K562 (cell line): Measurements from ENCODE around the gene FAM110D. TPM values are rescaled to one million over a fixed set of nuclear protein-coding genes. Genes with fewer than 3 reads are reported as not detected.

Experiments
- GABPB1 ChIP-seq: sonication (generic); formaldehyde crosslinking; IDR thresholded peaks from 2 replicates; pipeline ENCODE4 v1.8.0; 2022; ENCODE audit warnings: mild to moderate bottlenecking, missing genetic modification reagents
- GATAD2B ChIP-seq: fragments of 450-650 bp; IDR thresholded peaks from 2 replicates; pipeline ENCODE4 v1.6.1; 2017; ENCODE audit warnings: mild to moderate bottlenecking, borderline replicate concordance
- HIVEP1 ChIP-seq: fragments of 250-450 bp; sonication (Bioruptor Pico); IDR thresholded peaks from 2 replicates; pipeline ENCODE4 v1.4.0; 2020; ENCODE audit warnings: mild to moderate bottlenecking
- MEIS2 ChIP-seq: fragments of 450-650 bp; IDR thresholded peaks from 2 replicates; pipeline ENCODE4 v1.6.1; 2014; ENCODE audit warnings: mild to moderate bottlenecking; ENCODE audit not compliant: partially characterized antibody
- USF1 ChIP-seq: sonication (generic); formaldehyde crosslinking; IDR thresholded peaks from 2 replicates; pipeline ENCODE4 v1.9.0; 2022; ENCODE audit warnings: mild to moderate bottlenecking, missing genetic modification reagents
- ZBTB34 ChIP-seq: fragments of 250-450 bp; sonication (Bioruptor Pico); IDR thresholded peaks from 2 replicates; pipeline ENCODE4 v1.8.0; 2021; ENCODE audit warnings: mild to moderate bottlenecking, moderate library complexity
- ZNF277 ChIP-seq: fragments of 250-450 bp; sonication (Bioruptor Pico); IDR thresholded peaks from 2 replicates; pipeline ENCODE4 v1.8.0; 2022; ENCODE audit warnings: inconsistent platforms, mild to moderate bottlenecking, moderate library complexity, borderline replicate concordance
- ZNF644 ChIP-seq: fragments of 200-800 bp; sonication (Bioruptor generic); IDR thresholded peaks from 2 replicates; pipeline ENCODE4 v1.6.1; 2016; ENCODE audit warnings: low read depth, missing genetic modification characterization, missing compliant biosample characterization
- ZNF766 ChIP-seq: fragments of 200-800 bp; sonication (Bioruptor generic); conservative IDR thresholded peaks from 2 replicates; pipeline ENCODE4 v1.6.1; 2016; ENCODE audit warnings: missing genetic modification characterization, missing compliant biosample characterization
- polyA plus RNA-seq, 8 experiments: library from polyadenylated mRNA; depleted of rRNA in 4 of 8; stranded (reverse) in 5 of 8; unstranded in 3 of 8; fragments of >200 nt; fragmentation: Nextera tagmentation in 2 of 8; fragmentation: Illumina TruSeq in 1 of 8; extraction: Ambion mirVana in 2 of 8; extraction: Trizol in 1 of 8; gene quantifications; 2 replicates each; pipeline versions ENCODE4 v1.2.1 to v1.2.3, GENCODE V29; 2011 to 2014; ENCODE audit warnings: inconsistent platforms in 1 of 8, missing spikeins in 1 of 8
- total RNA-seq, 7 experiments: library from RNA; depleted of rRNA in 6 of 7; stranded (reverse); fragments of >200 nt in 6 of 7; fragmentation: Illumina TruSeq in 2 of 7; extraction: Trizol in 2 of 7; gene quantifications; 2 replicates each; pipeline versions ENCODE4 v1.2.1 to v1.2.3, GENCODE V29; 2011 to 2021; ENCODE audit warnings: low replicate concordance in 1 of 7
- TF ChIP-seq, protein P1 (sequence below): fragments of 450-650 bp; conservative IDR thresholded peaks from 2 replicates; pipeline ENCODE4 v1.6.1; 2016; ENCODE audit warnings: missing genetic modification characterization, low read depth, mild to moderate bottlenecking, control low read depth, missing compliant biosample characterization
- TF ChIP-seq, protein P2 (sequence below): sonication (generic); formaldehyde crosslinking; IDR thresholded peaks from 2 replicates; pipeline ENCODE4 v1.8.0; 2022; ENCODE audit warnings: mild to moderate bottlenecking, missing genetic modification reagents
- TF ChIP-seq, protein P3 (sequence below), 3 experiments: fragments of 200-800 bp in 1 of 3; fragments of 250-450 bp in 1 of 3; fragments of 450-650 bp in 1 of 3; sonication (Bioruptor Pico) in 1 of 3; sonication (Bioruptor generic) in 1 of 3; formaldehyde crosslinking in 1 of 3; IDR thresholded peaks; 2 replicates each; pipeline versions ENCODE4 v1.6.1 to v1.8.0; 2016 to 2022; ENCODE audit warnings: mild to moderate bottlenecking in 2 of 3, missing genetic modification characterization in 2 of 3, missing compliant biosample characterization in 1 of 3, moderate library complexity in 1 of 3
- TF ChIP-seq, protein P4 (sequence below): fragments of 450-650 bp; formaldehyde crosslinking; conservative IDR thresholded peaks from 2 replicates; pipeline ENCODE4 v1.4.0; 2022; ENCODE audit warnings: mild to moderate bottlenecking, missing genetic modification characterization

FAM110D gene
- total and polyA plus RNA-seq, 9 of the 15 experiments (the other 6 are each of a cell fraction or from before 2014, with no cell fraction given) = 0.04 to 1.1 (median 0.33) TPM

- TF ChIP-seq, protein P1, sequence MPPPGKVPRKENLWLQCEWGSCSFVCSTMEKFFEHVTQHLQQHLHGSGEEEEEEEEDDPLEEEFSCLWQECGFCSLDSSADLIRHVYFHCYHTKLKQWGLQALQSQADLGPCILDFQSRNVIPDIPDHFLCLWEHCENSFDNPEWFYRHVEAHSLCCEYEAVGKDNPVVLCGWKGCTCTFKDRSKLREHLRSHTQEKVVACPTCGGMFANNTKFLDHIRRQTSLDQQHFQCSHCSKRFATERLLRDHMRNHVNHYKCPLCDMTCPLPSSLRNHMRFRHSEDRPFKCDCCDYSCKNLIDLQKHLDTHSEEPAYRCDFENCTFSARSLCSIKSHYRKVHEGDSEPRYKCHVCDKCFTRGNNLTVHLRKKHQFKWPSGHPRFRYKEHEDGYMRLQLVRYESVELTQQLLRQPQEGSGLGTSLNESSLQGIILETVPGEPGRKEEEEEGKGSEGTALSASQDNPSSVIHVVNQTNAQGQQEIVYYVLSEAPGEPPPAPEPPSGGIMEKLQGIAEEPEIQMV (tag) = peak; percentile 67
- peak; percentile 71; the same call in 1 of the 2 replicates for TF ChIP-seq ZBTB34 (CRISPR knock-in tag)
- TF ChIP-seq MEIS2 = peak; percentile 40
- TF ChIP-seq USF1 (CRISPR knock-in tag) = no peak
- TF ChIP-seq ZNF277 (CRISPR knock-in tag) = no peak
- peak; percentile 77; the same call in 1 of the 2 replicates for TF ChIP-seq ZNF766 (CRISPR knock-in tag)
- TF ChIP-seq, protein P2, sequence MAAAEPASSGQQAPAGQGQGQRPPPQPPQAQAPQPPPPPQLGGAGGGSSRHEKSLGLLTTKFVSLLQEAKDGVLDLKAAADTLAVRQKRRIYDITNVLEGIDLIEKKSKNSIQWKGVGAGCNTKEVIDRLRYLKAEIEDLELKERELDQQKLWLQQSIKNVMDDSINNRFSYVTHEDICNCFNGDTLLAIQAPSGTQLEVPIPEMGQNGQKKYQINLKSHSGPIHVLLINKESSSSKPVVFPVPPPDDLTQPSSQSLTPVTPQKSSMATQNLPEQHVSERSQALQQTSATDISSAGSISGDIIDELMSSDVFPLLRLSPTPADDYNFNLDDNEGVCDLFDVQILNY = no peak
- TF ChIP-seq, protein P3, sequence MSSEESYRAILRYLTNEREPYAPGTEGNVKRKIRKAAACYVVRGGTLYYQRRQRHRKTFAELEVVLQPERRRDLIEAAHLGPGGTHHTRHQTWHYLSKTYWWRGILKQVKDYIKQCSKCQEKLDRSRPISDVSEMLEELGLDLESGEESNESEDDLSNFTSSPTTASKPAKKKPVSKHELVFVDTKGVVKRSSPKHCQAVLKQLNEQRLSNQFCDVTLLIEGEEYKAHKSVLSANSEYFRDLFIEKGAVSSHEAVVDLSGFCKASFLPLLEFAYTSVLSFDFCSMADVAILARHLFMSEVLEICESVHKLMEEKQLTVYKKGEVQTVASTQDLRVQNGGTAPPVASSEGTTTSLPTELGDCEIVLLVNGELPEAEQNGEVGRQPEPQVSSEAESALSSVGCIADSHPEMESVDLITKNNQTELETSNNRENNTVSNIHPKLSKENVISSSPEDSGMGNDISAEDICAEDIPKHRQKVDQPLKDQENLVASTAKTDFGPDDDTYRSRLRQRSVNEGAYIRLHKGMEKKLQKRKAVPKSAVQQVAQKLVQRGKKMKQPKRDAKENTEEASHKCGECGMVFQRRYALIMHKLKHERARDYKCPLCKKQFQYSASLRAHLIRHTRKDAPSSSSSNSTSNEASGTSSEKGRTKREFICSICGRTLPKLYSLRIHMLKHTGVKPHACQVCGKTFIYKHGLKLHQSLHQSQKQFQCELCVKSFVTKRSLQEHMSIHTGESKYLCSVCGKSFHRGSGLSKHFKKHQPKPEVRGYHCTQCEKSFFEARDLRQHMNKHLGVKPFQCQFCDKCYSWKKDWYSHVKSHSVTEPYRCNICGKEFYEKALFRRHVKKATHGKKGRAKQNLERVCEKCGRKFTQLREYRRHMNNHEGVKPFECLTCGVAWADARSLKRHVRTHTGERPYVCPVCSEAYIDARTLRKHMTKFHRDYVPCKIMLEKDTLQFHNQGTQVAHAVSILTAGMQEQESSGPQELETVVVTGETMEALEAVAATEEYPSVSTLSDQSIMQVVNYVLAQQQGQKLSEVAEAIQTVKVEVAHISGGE (CRISPR knock-in tag; IDR thresholded peaks at IDR 0.05) = peak in 1 of 3 experiments; percentile 44; a peak in 1 of 6 replicates
- TF ChIP-seq GABPB1 (CRISPR knock-in tag) = no peak
- peak; percentile 49; the same call in 1 of the 2 replicates for TF ChIP-seq ZNF644
- TF ChIP-seq, protein P4, sequence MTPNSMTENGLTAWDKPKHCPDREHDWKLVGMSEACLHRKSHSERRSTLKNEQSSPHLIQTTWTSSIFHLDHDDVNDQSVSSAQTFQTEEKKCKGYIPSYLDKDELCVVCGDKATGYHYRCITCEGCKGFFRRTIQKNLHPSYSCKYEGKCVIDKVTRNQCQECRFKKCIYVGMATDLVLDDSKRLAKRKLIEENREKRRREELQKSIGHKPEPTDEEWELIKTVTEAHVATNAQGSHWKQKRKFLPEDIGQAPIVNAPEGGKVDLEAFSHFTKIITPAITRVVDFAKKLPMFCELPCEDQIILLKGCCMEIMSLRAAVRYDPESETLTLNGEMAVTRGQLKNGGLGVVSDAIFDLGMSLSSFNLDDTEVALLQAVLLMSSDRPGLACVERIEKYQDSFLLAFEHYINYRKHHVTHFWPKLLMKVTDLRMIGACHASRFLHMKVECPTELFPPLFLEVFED (CRISPR knock-in tag) = no peak
- peak; percentile 74; the same call in 1 of the 2 replicates for TF ChIP-seq HIVEP1
- peak; percentile 63; the same call in 1 of the 2 replicates for TF ChIP-seq GATAD2B
Observed at GRCh38 chr1:26124418-26125331, 34.2 kb upstream of the FAM110D start (continued).
